HG02678 (cell line): ENCODE measurements around the gene SEPTIN7.

Experiments used
- ATAC-seq: cut with Tn5 transposase; IDR thresholded peaks from one replicate; pipeline ENCODE4 v1.9.1; 2021; ENCODE audit warnings: mild to moderate bottlenecking, moderate library complexity; ENCODE audit not compliant: unreplicated experiment

The SEPTIN7 gene

GRCh38 chr7:35826751-35827150 lies 25.9 kb downstream of the SEPTIN7 start:
- ATAC-seq: no peak

- no peak for ATAC-seq
These were observed 28.0 kb downstream of the SEPTIN7 start for GRCh38 chr7:35828817-35829216.

- ATAC-seq: no peak
These were observed 30.4 kb downstream of the SEPTIN7 start for GRCh38 chr7:35831208-35831607.

GRCh38 chr7:35839860-35840854 lies 39.3 kb downstream of the SEPTIN7 start:
- ATAC-seq: no peak

GRCh38 chr7:35846816-35847412 lies 46.1 kb downstream of the SEPTIN7 start:
- ATAC-seq: no peak

- no peak for ATAC-seq
These were observed 47.9 kb downstream of the SEPTIN7 start for GRCh38 chr7:35848725-35849124.

DNA sequence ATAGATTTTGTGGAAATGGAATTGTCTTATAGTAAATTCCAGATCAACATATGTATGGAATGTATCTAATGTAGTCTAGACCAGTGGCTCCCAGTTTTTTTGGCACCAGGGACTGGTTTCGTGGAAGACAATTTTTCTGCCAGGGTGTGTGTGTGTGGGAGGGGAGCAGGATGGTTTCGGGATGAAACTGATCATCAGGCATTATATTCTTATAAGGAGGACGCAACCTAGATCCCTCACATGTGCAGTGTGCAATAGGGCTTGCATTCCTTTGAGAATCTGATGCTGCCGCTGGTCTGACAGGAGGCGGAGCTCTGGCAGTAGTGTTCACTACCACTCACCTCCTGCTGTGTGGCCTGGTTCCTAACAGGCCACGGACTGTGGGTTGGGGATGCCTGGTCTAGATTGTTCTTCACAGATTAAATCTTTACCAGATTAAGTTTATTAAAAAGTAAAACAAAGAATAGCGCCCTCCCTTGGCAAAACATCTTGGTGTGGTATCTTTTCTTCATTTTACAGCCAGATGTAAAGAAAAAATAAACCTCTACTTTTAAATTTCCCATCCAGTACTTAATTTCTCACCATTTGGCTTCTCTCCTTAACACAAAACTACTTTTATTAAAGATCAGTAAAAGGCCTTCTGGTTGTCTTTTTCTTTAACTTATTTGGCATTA lies 48.4 kb downstream of the SEPTIN7 start:
- no peak for ATAC-seq

DNA sequence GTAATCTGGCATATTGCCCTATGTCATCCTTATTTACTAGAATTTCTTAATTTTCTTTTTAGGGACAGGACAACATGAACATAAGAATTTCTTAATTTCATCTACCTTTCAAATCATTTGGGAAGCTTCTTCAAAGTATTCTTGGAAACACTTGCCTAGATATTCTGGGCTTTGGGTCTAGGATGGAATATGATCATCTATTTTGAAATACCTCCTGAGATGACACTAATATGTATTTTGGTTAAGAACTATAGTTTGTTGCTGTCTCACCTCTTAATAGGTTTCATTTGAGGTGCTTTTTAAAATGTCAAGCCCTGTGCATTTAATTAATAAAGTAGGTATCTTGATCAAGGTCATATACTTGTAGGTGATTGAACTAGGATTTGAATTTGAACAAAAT lies 49.1 kb downstream of the SEPTIN7 start:
- no peak for ATAC-seq
